GM12864 (cell line): ENCODE data around the gene NEDD8.

Experiments
- DNase-seq: peaks from one replicate; pipeline ENCODE4 v3.0.0-alpha.2; 2011; ENCODE audit warnings: low read depth
- H3K4me3 ChIP-seq: 2 replicates; pipeline ENCODE4 v1.5.1; 2011; ENCODE audit warnings: mild to moderate bottlenecking, low read depth, low read length, control low read depth
- CTCF ChIP-seq: IDR thresholded peaks from 2 replicates; pipeline ENCODE4 v1.5.1; 2011; ENCODE audit warnings: low read depth, mild to moderate bottlenecking, moderate library complexity, low read length, control low read depth, inconsistent platforms; ENCODE audit errors: missing control alignments

NEDD8 gene

GRCh38 chr14:24260026-24260779 is 28.0 kb upstream of the NEDD8 start:
- no peak for DNase-seq
- H3K4me3 ChIP-seq = no peak overlapping the region
- no peak for TF ChIP-seq CTCF

- H3K4me3 ChIP-seq = no peak overlapping the region
- no peak for TF ChIP-seq CTCF
- DNase-seq = no peak
These were observed 27.3 kb upstream of the NEDD8 start for GRCh38 chr14:24259282-24260025.

- TF ChIP-seq CTCF = no peak
- no peak overlapping the region for H3K4me3 ChIP-seq
- no peak for DNase-seq
These were observed 26.5 kb upstream of the NEDD8 start for GRCh38 chr14:24258548-24259265.

GRCh38 chr14:24258119-24258518 is 26.0 kb upstream of the NEDD8 start:
- no peak overlapping the region for H3K4me3 ChIP-seq
- DNase-seq = no peak
- TF ChIP-seq CTCF = no peak

GRCh38 chr14:24256960-24257359 is 24.8 kb upstream of the NEDD8 start:
- TF ChIP-seq CTCF = no peak
- DNase-seq = no peak
- H3K4me3 ChIP-seq = no peak overlapping the region

- no peak overlapping the region for H3K4me3 ChIP-seq
- no peak for DNase-seq
- no peak for TF ChIP-seq CTCF
These were observed 24.0 kb upstream of the NEDD8 start for GRCh38 chr14:24255931-24256711.
